Stomach (tissue), 4 donors: ENCODE data around the gene ITPKB.

Experiments used
- EP300 ChIP-seq: sonication (generic); formaldehyde crosslinking; IDR thresholded peaks from one replicate; pipeline ENCODE4 v1.6.1; 2017; ENCODE audit warnings: antibody characterized with exemption
- POLR2A ChIP-seq, 4 donors: fragments of 450-650 bp; IDR thresholded peaks; one replicate each; pipeline ENCODE4 v1.6.1; 2016; ENCODE audit warnings: antibody characterized with exemption in 4 of 4, control low read depth in 2 of 4, mild to moderate bottlenecking in 1 of 4, moderate library complexity in 1 of 4
- POLR2AphosphoS5 ChIP-seq, 3 donors: sonication (generic); formaldehyde crosslinking; IDR thresholded peaks; one replicate each; pipeline ENCODE4 v1.6.1; 2016; ENCODE audit warnings: antibody characterized with exemption in 3 of 3
- TF ChIP-seq, protein P1 (sequence below), 7 experiments: fragments of 450-650 bp in 4 of 7; fragments of 200-600 bp in 3 of 7; sonication (generic) in 3 of 7; IDR thresholded peaks; one replicate each; pipeline ENCODE4 v1.5.1; 2016 to 2019; ENCODE audit warnings: antibody characterized with exemption in 7 of 7, control low read depth in 2 of 7, mild to moderate bottlenecking in 1 of 7

- TF ChIP-seq EP300 (no peak), POLR2AphosphoS5 (IDR thresholded peaks at IDR 0.05) (no peak), POLR2A (IDR thresholded peaks at IDR 0.05) (no peak)
- TF ChIP-seq, protein P1, sequence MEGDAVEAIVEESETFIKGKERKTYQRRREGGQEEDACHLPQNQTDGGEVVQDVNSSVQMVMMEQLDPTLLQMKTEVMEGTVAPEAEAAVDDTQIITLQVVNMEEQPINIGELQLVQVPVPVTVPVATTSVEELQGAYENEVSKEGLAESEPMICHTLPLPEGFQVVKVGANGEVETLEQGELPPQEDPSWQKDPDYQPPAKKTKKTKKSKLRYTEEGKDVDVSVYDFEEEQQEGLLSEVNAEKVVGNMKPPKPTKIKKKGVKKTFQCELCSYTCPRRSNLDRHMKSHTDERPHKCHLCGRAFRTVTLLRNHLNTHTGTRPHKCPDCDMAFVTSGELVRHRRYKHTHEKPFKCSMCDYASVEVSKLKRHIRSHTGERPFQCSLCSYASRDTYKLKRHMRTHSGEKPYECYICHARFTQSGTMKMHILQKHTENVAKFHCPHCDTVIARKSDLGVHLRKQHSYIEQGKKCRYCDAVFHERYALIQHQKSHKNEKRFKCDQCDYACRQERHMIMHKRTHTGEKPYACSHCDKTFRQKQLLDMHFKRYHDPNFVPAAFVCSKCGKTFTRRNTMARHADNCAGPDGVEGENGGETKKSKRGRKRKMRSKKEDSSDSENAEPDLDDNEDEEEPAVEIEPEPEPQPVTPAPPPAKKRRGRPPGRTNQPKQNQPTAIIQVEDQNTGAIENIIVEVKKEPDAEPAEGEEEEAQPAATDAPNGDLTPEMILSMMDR (IDR thresholded peaks at IDR 0.05): no peak
These were observed 37.0 kb upstream of the ITPKB start for GRCh38 chr1:226776066-226776465.
